ENCODE measurements around the gene TEX47. TPM values are rescaled to one million over a fixed set of nuclear protein-coding genes. Genes with fewer than 3 reads are reported as not detected.
A peak's percentile ranks its signal among the peaks of the same experiment; 100 is the strongest.

The TEX47 gene
- total and polyA plus RNA-seq, 2 donors (not counting 1 experiment from before 2014, with no cell fraction given), result not detected

- no peak overlapping the region for H3K4me3 ChIP-seq (ENCODE audit: control extremely low read depth in 1 of 5, extremely low read depth in 1 of 5, insufficient read depth in 1 of 5, low read depth in 2 of 5, low read length in 4 of 5)
- POLR2A ChIA-PET, result no interaction called here
- H3K27ac Mint-ChIP-seq, result no peak overlapping the region
Measured at GRCh38 chr7:88842201-88842600, 46.7 kb upstream of the TEX47 start.

GRCh38 chr7:88835147-88835728, 39.7 kb upstream of the TEX47 start:
- H2AFZ ChIP-seq (ENCODE audit: insufficient read depth, low read depth, low read length, poor library complexity, severe bottlenecking), result no peak overlapping the region
- H3K9me3 Mint-ChIP-seq (ENCODE audit: insufficient read depth), result no peaks in the 10 kb centered on the region
- intact Hi-C loops (cut with micrococcal nuclease), result no loop called here
- H3K27me3 Mint-ChIP-seq, result no peaks in the 10 kb centered on the region
- DNase-seq (peak; percentile 7), ATAC-seq (ENCODE audit: low read depth) (no peak)
- CTCF ChIA-PET, result no interaction called here
- H3K79me2 ChIP-seq (ENCODE audit: control insufficient read depth, insufficient read depth, low read length), result no peaks in the 10 kb centered on the region
- no peak overlapping the region for H3K9ac ChIP-seq (ENCODE audit: low read length)
- no peak for TF ChIP-seq CTCF (IDR thresholded peaks at IDR 0.05)
- TF ChIP-seq EZH2 (IDR thresholded peaks at IDR 0.05; ENCODE audit: borderline replicate concordance, insufficient read depth, low read depth, low read length, poor library complexity, severe bottlenecking), result no peak
- no peak overlapping the region for H3K4me2 ChIP-seq (replicated peaks; ENCODE audit: low read depth, low read length, poor library complexity, severe bottlenecking)
- H3K9me3 ChIP-seq (ENCODE audit: control extremely low read depth in 1 of 3, control insufficient read depth in 2 of 3, insufficient read depth in 1 of 3, low read length in 2 of 3), result no peaks in the 10 kb centered on the region
- H3K27ac ChIP-seq (ENCODE audit: low read length in 2 of 2), result no peak overlapping the region
- H3K4me3 Mint-ChIP-seq, result no peak overlapping the region
- no peaks in the 10 kb centered on the region for H3K27me3 ChIP-seq (replicated peaks in 1 of 4; ENCODE audit: control extremely low read depth in 1 of 4, control insufficient read depth in 3 of 4, insufficient read depth in 4 of 4, low read length in 3 of 4)
- no peak overlapping the region for H3K4me3 ChIP-seq (ENCODE audit: control extremely low read depth in 1 of 5, extremely low read depth in 1 of 5, insufficient read depth in 1 of 5, low read depth in 2 of 5, low read length in 4 of 5)
- WGBS (ENCODE audit: insufficient coverage), result no CpG with 5 or more reads among the region's 3 CpGs
- POLR2A ChIA-PET, result no interaction called here
- no peak overlapping the region for H3K27ac Mint-ChIP-seq
- no peaks in the 10 kb centered on the region for H3K36me3 ChIP-seq (replicated peaks in 1 of 2; ENCODE audit: control extremely low read depth in 1 of 2, control insufficient read depth in 1 of 2, extremely low read depth in 1 of 2, insufficient read depth in 2 of 2, low read length in 1 of 2)
- H3K4me1 Mint-ChIP-seq, result no peaks in the 10 kb centered on the region
- no peaks in the 10 kb centered on the region for H4K20me1 ChIP-seq (ENCODE audit: control insufficient read depth, insufficient read depth, low read length, poor library complexity, severe bottlenecking)
- H3K4me1 ChIP-seq (ENCODE audit: control insufficient read depth in 2 of 2, insufficient read depth in 2 of 2, low read length in 2 of 2), result no peaks in the 10 kb centered on the region

More at GRCh38 chr7:88842201-88842600, 46.7 kb upstream of the TEX47 start:
- Histone ChIP-seq H3K4me2 (replicated peaks; ENCODE audit: low read depth, low read length, poor library complexity, severe bottlenecking) (no peak overlapping the region), H3K27ac (ENCODE audit: low read length in 2 of 2) (no peak overlapping the region), H3K4me1 (ENCODE audit: control insufficient read depth in 2 of 2, insufficient read depth in 2 of 2, low read length in 2 of 2) (no peaks in the 10 kb centered on the region), H3K9me3 (ENCODE audit: control extremely low read depth in 1 of 3, control insufficient read depth in 2 of 3, insufficient read depth in 1 of 3, low read length in 2 of 3) (no peaks in the 10 kb centered on the region), H3K79me2 (ENCODE audit: control insufficient read depth, insufficient read depth, low read length) (no peaks in the 10 kb centered on the region), H3K36me3 (replicated peaks in 1 of 2; ENCODE audit: control extremely low read depth in 1 of 2, control insufficient read depth in 1 of 2, extremely low read depth in 1 of 2, insufficient read depth in 2 of 2, low read length in 1 of 2) (no peaks in the 10 kb centered on the region), H2AFZ (ENCODE audit: insufficient read depth, low read depth, low read length, poor library complexity, severe bottlenecking) (no peak overlapping the region), H3K9ac (ENCODE audit: low read length) (no peak overlapping the region), H4K20me1 (ENCODE audit: control insufficient read depth, insufficient read depth, low read length, poor library complexity, severe bottlenecking) (no peaks in the 10 kb centered on the region), H3K27me3 (replicated peaks in 1 of 4; ENCODE audit: control extremely low read depth in 1 of 4, control insufficient read depth in 3 of 4, insufficient read depth in 4 of 4, low read length in 3 of 4) (no peaks in the 10 kb centered on the region)
- CTCF ChIA-PET, result no interaction called here
- Mint-ChIP-seq H3K27me3 (no peaks in the 10 kb centered on the region), H3K9me3 (ENCODE audit: insufficient read depth) (no peaks in the 10 kb centered on the region), H3K4me1 (no peaks in the 10 kb centered on the region), H3K4me3 (no peak overlapping the region)
- no peak for ATAC-seq (ENCODE audit: low read depth)
- intact Hi-C loops (cut with micrococcal nuclease), result no loop called here
- DNase-seq, result no peak
- TF ChIP-seq CTCF (IDR thresholded peaks at IDR 0.05) (no peak), EZH2 (IDR thresholded peaks at IDR 0.05; ENCODE audit: borderline replicate concordance, insufficient read depth, low read depth, low read length, poor library complexity, severe bottlenecking) (no peak)
